C4-2B (cell line): ENCODE results near the gene CARD10.

ENCODE experiments used
- ZFX ChIP-seq: fragments of 450-650 bp; IDR thresholded peaks from 2 replicates; pipeline ENCODE4 v1.6.1; 2017
- TF ChIP-seq, protein P1 (sequence below): fragments of 450-650 bp; conservative IDR thresholded peaks from 2 replicates; pipeline ENCODE4 v1.5.1; 2017; ENCODE audit warnings: mild to moderate bottlenecking

DNA sequence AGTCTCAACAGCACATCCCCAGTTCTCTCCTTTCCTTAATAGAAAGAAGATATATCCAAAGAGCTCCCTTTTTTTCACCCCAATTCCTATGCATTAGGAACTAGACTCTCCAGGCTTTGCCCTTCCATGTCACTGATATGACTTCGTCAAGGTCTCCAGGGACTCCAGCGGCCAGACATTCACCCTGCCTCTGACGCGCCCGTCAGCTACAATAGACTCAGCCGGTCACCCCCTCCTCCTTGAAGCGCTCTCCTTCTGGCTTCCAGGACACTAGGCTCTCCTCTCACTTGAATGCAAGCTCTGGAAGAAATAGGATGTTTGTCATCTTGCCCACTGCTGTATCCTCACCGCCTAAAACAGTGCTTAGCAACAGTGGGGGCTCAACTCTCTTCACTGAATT is 77.1 kb downstream of the CARD10 start:
- TF ChIP-seq, protein P1, sequence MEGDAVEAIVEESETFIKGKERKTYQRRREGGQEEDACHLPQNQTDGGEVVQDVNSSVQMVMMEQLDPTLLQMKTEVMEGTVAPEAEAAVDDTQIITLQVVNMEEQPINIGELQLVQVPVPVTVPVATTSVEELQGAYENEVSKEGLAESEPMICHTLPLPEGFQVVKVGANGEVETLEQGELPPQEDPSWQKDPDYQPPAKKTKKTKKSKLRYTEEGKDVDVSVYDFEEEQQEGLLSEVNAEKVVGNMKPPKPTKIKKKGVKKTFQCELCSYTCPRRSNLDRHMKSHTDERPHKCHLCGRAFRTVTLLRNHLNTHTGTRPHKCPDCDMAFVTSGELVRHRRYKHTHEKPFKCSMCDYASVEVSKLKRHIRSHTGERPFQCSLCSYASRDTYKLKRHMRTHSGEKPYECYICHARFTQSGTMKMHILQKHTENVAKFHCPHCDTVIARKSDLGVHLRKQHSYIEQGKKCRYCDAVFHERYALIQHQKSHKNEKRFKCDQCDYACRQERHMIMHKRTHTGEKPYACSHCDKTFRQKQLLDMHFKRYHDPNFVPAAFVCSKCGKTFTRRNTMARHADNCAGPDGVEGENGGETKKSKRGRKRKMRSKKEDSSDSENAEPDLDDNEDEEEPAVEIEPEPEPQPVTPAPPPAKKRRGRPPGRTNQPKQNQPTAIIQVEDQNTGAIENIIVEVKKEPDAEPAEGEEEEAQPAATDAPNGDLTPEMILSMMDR = no peak
- no peak for TF ChIP-seq ZFX
